Gastroesophageal sphincter (tissue), 4 donors: Measurements from ENCODE around the gene CIROP. TPM values are rescaled to one million over a fixed set of nuclear protein-coding genes. Genes with fewer than 3 reads are reported as not detected.

Experiments used
- ATAC-seq: fragments of 150-250 bp; one replicate; pipeline ENCODE4 v1.9.1; 2016; ENCODE audit warnings: mild to moderate bottlenecking, moderate library complexity
- H3K27ac ChIP-seq, 4 donors: fragments of 200-600 bp; sonication (generic) in 3 of 4; 1 replicate in 3 of 4; 2 replicates in 1 of 4; pipeline ENCODE4 v1.5.1; 2016 to 2019
- H3K27me3 ChIP-seq: fragments of 200-600 bp; sonication (generic); one replicate; pipeline ENCODE4 v1.5.1; 2019
- H3K36me3 ChIP-seq, 2 donors: fragments of 200-600 bp; sonication (generic); one replicate each; pipeline ENCODE4 v1.5.1; 2019; ENCODE audit warnings: control low read depth in 1 of 2
- H3K4me1 ChIP-seq, 3 donors: fragments of 200-600 bp; sonication (generic); 1 replicate in 2 of 3; 2 replicates in 1 of 3; pipeline ENCODE4 v1.5.1; 2016 to 2019; ENCODE audit warnings: control low read depth in 2 of 3
- H3K4me3 ChIP-seq, 2 donors: fragments of 200-600 bp; sonication (generic); one replicate each; pipeline ENCODE4 v1.5.1; 2019; ENCODE audit warnings: mild to moderate bottlenecking in 1 of 2, moderate library complexity in 1 of 2
- H3K9me3 ChIP-seq, 3 donors: fragments of 200-600 bp; sonication (generic); one replicate each; pipeline ENCODE4 v1.5.1; 2017 to 2019; ENCODE audit warnings: control low read depth in 2 of 3
- CTCF ChIP-seq, 4 experiments: fragments of 200-600 bp in 2 of 4; fragments of 450-650 bp in 2 of 4; sonication (generic) in 1 of 4; IDR thresholded peaks; one replicate each; pipeline ENCODE4 v1.5.1; 2017 to 2019; ENCODE audit warnings: antibody characterized with exemption in 4 of 4, mild to moderate bottlenecking in 2 of 4, moderate library complexity in 2 of 4
- EP300 ChIP-seq: sonication (generic); formaldehyde crosslinking; IDR thresholded peaks from one replicate; pipeline ENCODE4 v1.6.1; 2017; ENCODE audit warnings: antibody characterized with exemption, mild to moderate bottlenecking
- POLR2A ChIP-seq, 2 donors: fragments of 450-650 bp; IDR thresholded peaks; one replicate each; pipeline ENCODE4 v1.6.1; 2017; ENCODE audit warnings: antibody characterized with exemption in 2 of 2, mild to moderate bottlenecking in 2 of 2, moderate library complexity in 1 of 2
- POLR2AphosphoS5 ChIP-seq: sonication (generic); formaldehyde crosslinking; IDR thresholded peaks from one replicate; pipeline ENCODE4 v1.6.1; 2017; ENCODE audit warnings: antibody characterized with exemption
- WGBS, 2 donors: methylation state at CpG; one replicate each; pipeline ENCODE4 v1.1.5; 2018; ENCODE audit warnings: low coverage in 1 of 2; 5-methylcytosine and 5-hydroxymethylcytosine counted together
- total RNA-seq, 4 donors: library from RNA; depleted of rRNA; stranded (reverse); fragments of >200 nt; gene quantifications; one replicate each; pipeline ENCODE4 v1.1.0, GENCODE V29; 2016

The CIROP gene
- total RNA-seq, 4 donors from 2014 or later: 0.13 to 0.31 TPM; not detected in 2

- Histone ChIP-seq H3K4me3 (no peak overlapping the region), H3K9me3 (no peaks in the 10 kb centered on the region), H3K4me1 (peaks cover 12 to 87% (median 12%) of the 10 kb centered on the region in 3 donors), H3K27me3 (no peaks in the 10 kb centered on the region), H3K36me3 (peaks cover 0 to 31% of the 10 kb centered on the region in 2 donors), H3K27ac (peak overlapping the region in 3 of 4 donors; percentile 84 to 95 (median 90))
- no peak for TF ChIP-seq POLR2A (IDR thresholded peaks at IDR 0.05)
- no peak for TF ChIP-seq CTCF (IDR thresholded peaks at IDR 0.05)
- no peak for TF ChIP-seq POLR2AphosphoS5
- TF ChIP-seq EP300: no peak
- ATAC-seq: no peak
- WGBS, 2 donors: 63 to 91% methylated on average over 1 of the region's 1 CpG
These were observed 39.1 kb upstream of the CIROP start for GRCh38 chr14:23143911-23144310.

- Histone ChIP-seq H3K9me3 (no peaks in the 10 kb centered on the region), H3K4me1 (peaks cover 12 to 87% (median 14%) of the 10 kb centered on the region in 3 donors), H3K36me3 (peaks cover 0 to 42% of the 10 kb centered on the region in 2 donors), H3K27ac (peak overlapping the region; percentile 72 to 95 (median 87)), H3K27me3 (no peaks in the 10 kb centered on the region), H3K4me3 (no peak overlapping the region)
- 86% methylated on average over 3 of the region's 4 CpGs; no CpG with 5 or more reads in 1 of the 2 donors for WGBS, 2 donors
- no peak for TF ChIP-seq POLR2A (IDR thresholded peaks at IDR 0.05)
- no peak for TF ChIP-seq CTCF (IDR thresholded peaks at IDR 0.05)
- TF ChIP-seq EP300: no peak
- TF ChIP-seq POLR2AphosphoS5: no peak
- ATAC-seq: no peak
These were observed 38.0 kb upstream of the CIROP start for GRCh38 chr14:23142826-23143225.

GRCh38 chr14:23141706-23142444, 37.1 kb upstream of the CIROP start:
- Histone ChIP-seq H3K4me3 (no peak overlapping the region), H3K36me3 (peaks cover 0 to 52% of the 10 kb centered on the region in 2 donors), H3K27me3 (no peaks in the 10 kb centered on the region), H3K4me1 (peaks cover 12 to 87% (median 16%) of the 10 kb centered on the region in 3 donors), H3K9me3 (no peaks in the 10 kb centered on the region), H3K27ac (peak overlapping the region; percentile 72 to 95 (median 87))
- peak; percentile 22 for TF ChIP-seq EP300
- TF ChIP-seq POLR2A (IDR thresholded peaks at IDR 0.05): no peak
- peak; percentile 87 for TF ChIP-seq POLR2AphosphoS5
- no peak for TF ChIP-seq CTCF (IDR thresholded peaks at IDR 0.05)
- 36 to 40% methylated on average over 2 to 5 of the region's 7 CpGs for WGBS, 2 donors
- peak; percentile 79 for ATAC-seq

- H3K36me3 ChIP-seq: peaks cover 0 to 67% of the 10 kb centered on the region in 2 donors
- peak overlapping the region in 3 of 4 donors; percentile 39 to 95 (median 90) for H3K27ac ChIP-seq
- no peak for ATAC-seq
- H3K27me3 ChIP-seq: no peaks in the 10 kb centered on the region
- TF ChIP-seq POLR2A (IDR thresholded peaks at IDR 0.05) (no peak), POLR2AphosphoS5 (no peak), CTCF (IDR thresholded peaks at IDR 0.05) (no peak), EP300 (no peak)
- 57% methylated on average over 5 of the region's 6 CpGs; no CpG with 5 or more reads in 1 of the 2 donors for WGBS, 2 donors
- H3K9me3 ChIP-seq: no peaks in the 10 kb centered on the region
- H3K4me3 ChIP-seq: no peak overlapping the region
- peaks cover 7 to 73% (median 11%) of the 10 kb centered on the region in 3 donors for H3K4me1 ChIP-seq
These were observed 35.6 kb upstream of the CIROP start for GRCh38 chr14:23140371-23140770.

GRCh38 chr14:23139874-23140273, 35.1 kb upstream of the CIROP start:
- Histone ChIP-seq H3K4me1 (peaks cover 7 to 68% (median 11%) of the 10 kb centered on the region in 3 donors), H3K4me3 (no peak overlapping the region), H3K27ac (peak overlapping the region in 2 of 4 donors; percentile 90 to 95), H3K27me3 (no peaks in the 10 kb centered on the region), H3K9me3 (no peaks in the 10 kb centered on the region), H3K36me3 (peaks cover 0 to 71% of the 10 kb centered on the region in 2 donors)
- ATAC-seq: no peak
- no peak for TF ChIP-seq CTCF (IDR thresholded peaks at IDR 0.05)
- TF ChIP-seq EP300: no peak
- TF ChIP-seq POLR2AphosphoS5: no peak
- no peak for TF ChIP-seq POLR2A (IDR thresholded peaks at IDR 0.05)
- 93% methylated on average over 2 of the region's 2 CpGs; no CpG with 5 or more reads in 1 of the 2 donors for WGBS, 2 donors
